CD14-positive monocyte (primary cell): ENCODE measurements around the gene B4GALT6. TPM values are rescaled to one million over a fixed set of nuclear protein-coding genes. Genes with fewer than 3 reads are reported as not detected.

Experiments
- DNase-seq, 3 donors: peaks; one replicate each; pipeline ENCODE4 v3.0.0-alpha.2; 2011 to 2022
- H2AFZ ChIP-seq: 2 replicates; pipeline ENCODE4 v1.6.0; 2012; ENCODE audit warnings: mild to moderate bottlenecking, low read depth, low read length, inconsistent platforms; ENCODE audit not compliant: insufficient read depth, poor library complexity, severe bottlenecking
- H3K27ac ChIP-seq, 2 donors: 1 replicate in 1 of 2; 2 replicates in 1 of 2; pipeline ENCODE4 v1.5.1; 2012 to 2013; ENCODE audit warnings: low read length in 2 of 2, control low read depth in 1 of 2, inconsistent platforms in 1 of 2, low read depth in 1 of 2, mild to moderate bottlenecking in 1 of 2
- H3K27me3 ChIP-seq, 2 donors: one replicate each; pipeline versions ENCODE4 v1.6.0 to v1.6.1; 2011 to 2013; ENCODE audit warnings: low read length in 2 of 2; ENCODE audit not compliant: control insufficient read depth in 2 of 2, insufficient read depth in 2 of 2
- H3K36me3 ChIP-seq, 2 donors: replicated peaks in 1 of 2; 1 replicate in 1 of 2; 2 replicates in 1 of 2; pipeline versions ENCODE4 v1.5.1 to v1.6.1; 2012 to 2013; ENCODE audit warnings: low read length in 2 of 2, control low read depth in 1 of 2, inconsistent platforms in 1 of 2, mild to moderate bottlenecking in 1 of 2; ENCODE audit not compliant: insufficient read depth in 2 of 2, control insufficient read depth in 1 of 2
- H3K4me1 ChIP-seq, 2 donors: 1 replicate in 1 of 2; 2 replicates in 1 of 2; pipeline versions ENCODE4 v1.5.1 to v1.6.1; 2012 to 2013; ENCODE audit warnings: low read length in 2 of 2, control low read depth in 1 of 2, inconsistent platforms in 1 of 2, mild to moderate bottlenecking in 1 of 2, moderate library complexity in 1 of 2; ENCODE audit not compliant: insufficient read depth in 2 of 2, control insufficient read depth in 1 of 2
- H3K4me2 ChIP-seq: replicated peaks from 2 replicates; pipeline ENCODE3; 2012; ENCODE audit warnings: low read length, moderate library complexity, mild to moderate bottlenecking; ENCODE audit not compliant: poor library complexity, severe bottlenecking; ENCODE audit errors: extremely low read depth
- H3K4me3 ChIP-seq, 3 experiments: fragments of 200-600 bp in 1 of 3; sonication (generic) in 1 of 3; replicated peaks in 1 of 3; 1 replicate in 2 of 3; 2 replicates in 1 of 3; pipeline ENCODE4 v1.5.1; 2011 to 2013; ENCODE audit warnings: low read length in 3 of 3, mild to moderate bottlenecking in 3 of 3, control low read depth in 2 of 3, low read depth in 2 of 3, inconsistent platforms in 1 of 3, moderate library complexity in 1 of 3
- H3K79me2 ChIP-seq: 2 replicates; pipeline ENCODE4 v1.6.0; 2012; ENCODE audit warnings: mild to moderate bottlenecking, control low read depth, inconsistent platforms, low read length, moderate library complexity; ENCODE audit not compliant: insufficient read depth
- H3K9ac ChIP-seq: 2 replicates; pipeline ENCODE4 v1.6.0; 2017; ENCODE audit warnings: low read length, mild to moderate bottlenecking; ENCODE audit not compliant: insufficient read depth, poor library complexity, severe bottlenecking
- H3K9me3 ChIP-seq, 2 donors: replicated peaks in 1 of 2; 1 replicate in 1 of 2; 2 replicates in 1 of 2; pipeline versions ENCODE4 v1.5.1 to v1.6.1; 2012 to 2013; ENCODE audit warnings: low read length in 2 of 2, control low read depth in 1 of 2; ENCODE audit not compliant: control insufficient read depth in 1 of 2, insufficient read depth in 1 of 2
- H4K20me1 ChIP-seq: 2 replicates; pipeline ENCODE4 v1.6.0; 2012; ENCODE audit warnings: mild to moderate bottlenecking, low read length, control low read depth, moderate library complexity; ENCODE audit not compliant: insufficient read depth
- H3K27ac Mint-ChIP-seq, 7 donors: one replicate each; pipeline ENCODE4 v1.8.0; 2020; ENCODE audit warnings: mild to moderate bottlenecking in 7 of 7, mixed read lengths in 7 of 7, moderate library complexity in 6 of 7, inconsistent platforms in 2 of 7
- H3K27me3 Mint-ChIP-seq, 3 donors: one replicate each; pipeline ENCODE4 v1.8.0; 2021 to 2022; ENCODE audit warnings: low read depth in 3 of 3, mild to moderate bottlenecking in 3 of 3, mixed read lengths in 3 of 3, moderate library complexity in 3 of 3, inconsistent platforms in 1 of 3
- H3K36me3 Mint-ChIP-seq, 2 donors: one replicate each; pipeline ENCODE4 v1.8.0; 2020; ENCODE audit warnings: mixed read lengths in 2 of 2, inconsistent platforms in 1 of 2, mild to moderate bottlenecking in 1 of 2
- H3K4me1 Mint-ChIP-seq: one replicate; pipeline ENCODE4 v1.8.0; 2020; ENCODE audit warnings: mild to moderate bottlenecking, mixed read lengths
- H3K4me3 Mint-ChIP-seq, 2 donors: one replicate each; pipeline ENCODE4 v1.8.0; 2020; ENCODE audit warnings: mild to moderate bottlenecking in 2 of 2, mixed read lengths in 2 of 2, moderate library complexity in 1 of 2
- H3K9me3 Mint-ChIP-seq, 7 donors: one replicate each; pipeline ENCODE4 v1.8.0; 2020 to 2022; ENCODE audit warnings: mixed read lengths in 7 of 7, mild to moderate bottlenecking in 6 of 7, moderate library complexity in 6 of 7, inconsistent platforms in 2 of 7
- WGBS: methylation state at CpG from one replicate; pipeline ENCODE4 v1.1.5; 2013; ENCODE audit warnings: missing lambda C conversion rate; ENCODE audit not compliant: insufficient coverage; 5-methylcytosine and 5-hydroxymethylcytosine counted together
- intact Hi-C, 2 donors: fragments of 100-400 bp; cut with micrococcal nuclease; formaldehyde crosslinking; loops; one replicate each; pipeline versions ENCODE4 v1.15.0 to v1.15.1; 2023
- polyA plus RNA-seq, 3 donors: library from polyadenylated mRNA; depleted of rRNA in 1 of 3; unstranded in 2 of 3; stranded (reverse) in 1 of 3; fragments of 300-500 nt in 2 of 3; fragments of >200 nt in 1 of 3; fragmentation: Illumina TruSeq in 2 of 3; gene quantifications; 1 replicate in 2 of 3; 2 replicates in 1 of 3; pipeline ENCODE4 v1.2.3, GENCODE V29; 2012 to 2021
- TF ChIP-seq, protein P1 (sequence below): fragments of 200-600 bp; IDR thresholded peaks from one replicate; pipeline ENCODE4 v1.8.0; 2022; ENCODE audit warnings: antibody characterized with exemption, mild to moderate bottlenecking

B4GALT6 gene
- polyA plus RNA-seq, 3 donors: 0.09 to 0.68 (median 0.12) TPM

DNA sequence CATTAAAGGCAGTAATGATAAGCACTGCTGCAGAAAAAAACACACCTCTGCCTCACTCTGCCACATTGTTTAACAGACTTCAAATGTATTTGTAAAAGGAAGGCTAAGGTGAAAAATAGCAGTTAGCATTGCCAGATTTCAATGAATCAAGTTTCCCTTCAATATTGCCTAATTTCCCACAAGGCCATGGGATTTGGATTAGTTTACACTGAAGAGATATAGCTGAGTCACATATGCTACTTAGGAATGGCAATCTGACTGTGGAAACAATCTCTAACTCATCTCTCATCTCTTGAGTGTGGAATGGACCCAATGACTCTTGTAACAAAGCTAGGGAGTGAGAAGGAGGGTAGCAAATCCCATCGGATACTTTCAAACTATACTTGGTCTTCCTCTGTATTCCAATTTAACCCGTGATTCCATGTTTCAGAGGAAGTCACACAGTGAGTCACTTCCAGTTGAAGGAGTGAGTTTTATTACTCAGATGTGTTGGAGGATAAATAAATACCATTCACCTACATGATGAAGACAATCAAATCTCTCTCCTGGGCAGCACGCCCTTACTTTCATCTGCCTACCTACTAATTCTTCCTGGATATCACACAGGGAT, 5.1 kb downstream of the B4GALT6 start:
- Histone ChIP-seq H3K27me3 (peaks cover 0 to 5% of the 10 kb centered on the region in 2 donors), H3K4me3 (no peak overlapping the region), H3K79me2 (peaks cover 44% of the 10 kb centered on the region), H3K4me1 (peaks cover 35 to 48% of the 10 kb centered on the region in 2 donors), H2AFZ (no peak overlapping the region), H3K36me3 (no peaks in the 10 kb centered on the region), H3K9me3 (no peaks in the 10 kb centered on the region), H3K4me2 (no peak overlapping the region), H3K27ac (no peak overlapping the region), H3K9ac (no peak overlapping the region), H4K20me1 (no peaks in the 10 kb centered on the region)
- Mint-ChIP-seq H3K27ac (no peak overlapping the region), H3K36me3 (peaks cover 0 to 2% of the 10 kb centered on the region in 2 donors), H3K4me1 (peaks cover 59% of the 10 kb centered on the region), H3K9me3 (peaks cover 0 to 2% (median 0%) of the 10 kb centered on the region in 7 donors), H3K4me3 (no peak overlapping the region), H3K27me3 (peaks cover 2 to 3% (median 3%) of the 10 kb centered on the region in 3 donors)
- TF ChIP-seq, protein P1, sequence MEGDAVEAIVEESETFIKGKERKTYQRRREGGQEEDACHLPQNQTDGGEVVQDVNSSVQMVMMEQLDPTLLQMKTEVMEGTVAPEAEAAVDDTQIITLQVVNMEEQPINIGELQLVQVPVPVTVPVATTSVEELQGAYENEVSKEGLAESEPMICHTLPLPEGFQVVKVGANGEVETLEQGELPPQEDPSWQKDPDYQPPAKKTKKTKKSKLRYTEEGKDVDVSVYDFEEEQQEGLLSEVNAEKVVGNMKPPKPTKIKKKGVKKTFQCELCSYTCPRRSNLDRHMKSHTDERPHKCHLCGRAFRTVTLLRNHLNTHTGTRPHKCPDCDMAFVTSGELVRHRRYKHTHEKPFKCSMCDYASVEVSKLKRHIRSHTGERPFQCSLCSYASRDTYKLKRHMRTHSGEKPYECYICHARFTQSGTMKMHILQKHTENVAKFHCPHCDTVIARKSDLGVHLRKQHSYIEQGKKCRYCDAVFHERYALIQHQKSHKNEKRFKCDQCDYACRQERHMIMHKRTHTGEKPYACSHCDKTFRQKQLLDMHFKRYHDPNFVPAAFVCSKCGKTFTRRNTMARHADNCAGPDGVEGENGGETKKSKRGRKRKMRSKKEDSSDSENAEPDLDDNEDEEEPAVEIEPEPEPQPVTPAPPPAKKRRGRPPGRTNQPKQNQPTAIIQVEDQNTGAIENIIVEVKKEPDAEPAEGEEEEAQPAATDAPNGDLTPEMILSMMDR: no peak
- WGBS: 100% methylated on average over 1 of the region's 3 CpGs
- peak in 2 of 3 donors; percentile 21 to 39 for DNase-seq
- intact Hi-C loops: no loop called here

DNA sequence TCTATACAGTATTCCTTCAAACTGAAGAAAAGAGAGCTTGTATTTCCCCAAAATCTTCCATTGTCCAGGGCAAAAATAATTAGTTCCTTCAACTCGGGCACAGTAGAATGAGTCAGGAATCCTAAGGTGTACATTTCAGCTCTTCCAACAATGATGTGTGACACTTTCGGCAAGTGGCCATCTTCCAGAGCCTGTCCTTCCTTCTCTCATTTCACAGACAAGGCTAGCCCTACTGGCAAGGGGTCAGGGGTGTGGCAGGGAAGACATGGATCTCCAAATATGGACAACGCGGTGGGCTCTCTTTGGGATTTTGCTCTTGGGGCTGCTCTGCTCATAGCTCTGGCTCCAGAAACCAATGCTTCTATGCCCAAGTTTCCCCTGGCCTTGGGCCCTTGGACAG, 6.0 kb downstream of the B4GALT6 start:
- no peaks in the 10 kb centered on the region for H3K36me3 Mint-ChIP-seq

More for the DNA sequence above, 6.0 kb downstream of the B4GALT6 start:
- no peak for DNase-seq
- peaks cover 51% of the 10 kb centered on the region for H3K4me1 Mint-ChIP-seq
- Histone ChIP-seq H3K9me3 (no peaks in the 10 kb centered on the region), H3K27ac (no peak overlapping the region), H3K79me2 (peaks cover 44% of the 10 kb centered on the region), H3K4me2 (no peak overlapping the region), H3K36me3 (no peaks in the 10 kb centered on the region), H3K4me3 (no peak overlapping the region), H3K9ac (no peak overlapping the region), H3K27me3 (peaks cover 0 to under 1% of the 10 kb centered on the region in 2 donors), H3K4me1 (peaks cover 27 to 40% of the 10 kb centered on the region in 2 donors), H4K20me1 (no peaks in the 10 kb centered on the region), H2AFZ (no peak overlapping the region)
- H3K4me3 Mint-ChIP-seq: no peak overlapping the region
- intact Hi-C loops: no loop called here
- 100% methylated on average over 3 of the region's 4 CpGs for WGBS
- H3K9me3 Mint-ChIP-seq: no peaks in the 10 kb centered on the region
- no peaks in the 10 kb centered on the region for H3K27me3 Mint-ChIP-seq
- H3K27ac Mint-ChIP-seq: peak overlapping the region in 1 of 7 donors; percentile 3
- TF ChIP-seq, protein P1: no peak
